ENCODE data around the gene ISLR.

DNA sequence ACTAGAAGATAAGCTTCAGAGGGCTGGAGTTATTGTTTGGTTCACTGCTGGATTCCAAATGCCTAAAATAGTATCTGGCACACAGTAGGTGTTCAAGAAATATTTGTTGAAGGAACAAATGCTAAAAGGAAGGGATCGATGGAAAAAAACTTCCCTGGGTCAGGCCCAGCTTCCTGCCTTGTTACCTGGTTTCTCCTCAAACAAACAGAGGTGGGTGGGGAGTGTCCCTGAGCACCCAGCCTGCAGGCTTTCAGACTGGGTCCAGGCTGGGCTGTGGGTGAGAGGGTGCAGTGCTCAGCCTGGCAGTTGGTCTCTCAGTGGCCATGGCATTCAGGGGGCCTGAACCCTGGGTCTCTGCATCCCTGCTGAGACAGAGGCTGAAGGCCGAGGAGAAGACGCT, 43.4 kb downstream of the ISLR start:
- TF ChIP-seq, protein P1, sequence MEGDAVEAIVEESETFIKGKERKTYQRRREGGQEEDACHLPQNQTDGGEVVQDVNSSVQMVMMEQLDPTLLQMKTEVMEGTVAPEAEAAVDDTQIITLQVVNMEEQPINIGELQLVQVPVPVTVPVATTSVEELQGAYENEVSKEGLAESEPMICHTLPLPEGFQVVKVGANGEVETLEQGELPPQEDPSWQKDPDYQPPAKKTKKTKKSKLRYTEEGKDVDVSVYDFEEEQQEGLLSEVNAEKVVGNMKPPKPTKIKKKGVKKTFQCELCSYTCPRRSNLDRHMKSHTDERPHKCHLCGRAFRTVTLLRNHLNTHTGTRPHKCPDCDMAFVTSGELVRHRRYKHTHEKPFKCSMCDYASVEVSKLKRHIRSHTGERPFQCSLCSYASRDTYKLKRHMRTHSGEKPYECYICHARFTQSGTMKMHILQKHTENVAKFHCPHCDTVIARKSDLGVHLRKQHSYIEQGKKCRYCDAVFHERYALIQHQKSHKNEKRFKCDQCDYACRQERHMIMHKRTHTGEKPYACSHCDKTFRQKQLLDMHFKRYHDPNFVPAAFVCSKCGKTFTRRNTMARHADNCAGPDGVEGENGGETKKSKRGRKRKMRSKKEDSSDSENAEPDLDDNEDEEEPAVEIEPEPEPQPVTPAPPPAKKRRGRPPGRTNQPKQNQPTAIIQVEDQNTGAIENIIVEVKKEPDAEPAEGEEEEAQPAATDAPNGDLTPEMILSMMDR (conservative IDR thresholded peaks at IDR 0.05 in 1 of 2, IDR thresholded peaks at IDR 0.05 in 1 of 2; ENCODE audit: low read depth in 1 of 2, low read length in 2 of 2) = no peak
- no peak for TF ChIP-seq EZH2 (IDR thresholded peaks at IDR 0.05; ENCODE audit: low read length, missing control alignments)

Measured in fibroblast of lung (primary cell).